ENCODE measurements around the gene OPN4. TPM values are rescaled to one million over a fixed set of nuclear protein-coding genes. Genes with fewer than 3 reads are reported as not detected.
"Not testable (repeated sequence)": the region's sequence is repeated elsewhere in the genome, so short reads cannot be mapped to it uniquely, and the experiment has no call there.

The OPN4 gene
- total and polyA plus RNA-seq, 10 donors, result not detected

- H3K36me3 ChIP-seq, result no peaks in the 10 kb centered on the region
- no peaks in the 10 kb centered on the region for H3K4me1 ChIP-seq
- H3K9me3 ChIP-seq, result peaks cover 0 to 6% (median 0%) of the 10 kb centered on the region in 8 donors
- no peak for DNase-seq
- TF ChIP-seq POLR2A (IDR thresholded peaks at IDR 0.05) (no peak), POLR2AphosphoS5 (IDR thresholded peaks at IDR 0.05) (no peak)
- TF ChIP-seq, protein P1, sequence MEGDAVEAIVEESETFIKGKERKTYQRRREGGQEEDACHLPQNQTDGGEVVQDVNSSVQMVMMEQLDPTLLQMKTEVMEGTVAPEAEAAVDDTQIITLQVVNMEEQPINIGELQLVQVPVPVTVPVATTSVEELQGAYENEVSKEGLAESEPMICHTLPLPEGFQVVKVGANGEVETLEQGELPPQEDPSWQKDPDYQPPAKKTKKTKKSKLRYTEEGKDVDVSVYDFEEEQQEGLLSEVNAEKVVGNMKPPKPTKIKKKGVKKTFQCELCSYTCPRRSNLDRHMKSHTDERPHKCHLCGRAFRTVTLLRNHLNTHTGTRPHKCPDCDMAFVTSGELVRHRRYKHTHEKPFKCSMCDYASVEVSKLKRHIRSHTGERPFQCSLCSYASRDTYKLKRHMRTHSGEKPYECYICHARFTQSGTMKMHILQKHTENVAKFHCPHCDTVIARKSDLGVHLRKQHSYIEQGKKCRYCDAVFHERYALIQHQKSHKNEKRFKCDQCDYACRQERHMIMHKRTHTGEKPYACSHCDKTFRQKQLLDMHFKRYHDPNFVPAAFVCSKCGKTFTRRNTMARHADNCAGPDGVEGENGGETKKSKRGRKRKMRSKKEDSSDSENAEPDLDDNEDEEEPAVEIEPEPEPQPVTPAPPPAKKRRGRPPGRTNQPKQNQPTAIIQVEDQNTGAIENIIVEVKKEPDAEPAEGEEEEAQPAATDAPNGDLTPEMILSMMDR (IDR thresholded peaks at IDR 0.05 in 8 of 11, conservative IDR thresholded peaks at IDR 0.05 in 3 of 11), result no peak
- 81 to 90% (median 85%) methylated on average over 5 of the region's 5 CpGs for WGBS, 5 donors
- no peak overlapping the region for H3K27ac ChIP-seq
- intact Hi-C loops (cut with DNase I; ENCODE audit: low total_unique reads), result no loop called here
- H3K27me3 ChIP-seq (replicated peaks in 1 of 7), result peaks cover 0 to 32% (median 0%) of the 10 kb centered on the region in 7 donors
- no peak overlapping the region for H3K4me3 ChIP-seq
Observed at GRCh38 chr10:86613096-86613495, 41.3 kb upstream of the OPN4 start.

DNA sequence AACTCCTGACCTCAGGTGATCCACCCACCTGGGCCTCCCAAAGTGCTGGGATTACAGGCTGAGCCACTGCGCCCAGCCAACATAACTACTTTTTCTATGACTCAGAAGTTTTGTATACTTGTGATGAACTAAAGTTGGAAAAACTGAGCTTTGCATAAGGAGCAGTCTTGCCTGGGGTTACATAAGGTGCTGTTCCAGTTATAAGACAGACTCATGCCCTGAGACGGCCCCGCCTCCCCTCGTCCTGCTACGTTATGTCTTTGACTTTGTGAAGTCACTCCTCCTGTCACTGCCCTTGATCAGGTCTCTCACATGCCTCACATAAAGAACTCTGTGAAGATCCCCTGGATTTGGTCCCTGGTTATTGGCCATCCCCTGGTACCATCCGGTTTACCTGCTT is 40.4 kb upstream of the OPN4 start:
- intact Hi-C loops (cut with DNase I; ENCODE audit: low total_unique reads), result no loop called here
- H3K4me3 ChIP-seq, result no peak overlapping the region
- H3K4me1 ChIP-seq, result no peaks in the 10 kb centered on the region
- 83 to 93% (median 90%) methylated on average over 6 of the region's 6 CpGs for WGBS, 5 donors
- H3K36me3 ChIP-seq, result no peaks in the 10 kb centered on the region
- TF ChIP-seq POLR2A (IDR thresholded peaks at IDR 0.05), result no peak
- TF ChIP-seq, protein P1 (IDR thresholded peaks at IDR 0.05 in 8 of 11, conservative IDR thresholded peaks at IDR 0.05 in 3 of 11), result no peak
- no peak for TF ChIP-seq POLR2AphosphoS5 (IDR thresholded peaks at IDR 0.05)
- no peak for DNase-seq
- peaks cover 0 to 26% (median 0%) of the 10 kb centered on the region in 7 donors for H3K27me3 ChIP-seq (replicated peaks in 1 of 7)
- no peak overlapping the region for H3K27ac ChIP-seq
- no peaks in the 10 kb centered on the region for H3K9me3 ChIP-seq

- Histone ChIP-seq H3K27ac (no peak overlapping the region), H3K4me3 (no peak overlapping the region), H3K27me3 (replicated peaks in 1 of 7) (peaks cover 0 to 26% (median 0%) of the 10 kb centered on the region in 7 donors), H3K36me3 (no peaks in the 10 kb centered on the region), H3K4me1 (no peaks in the 10 kb centered on the region), H3K9me3 (no peaks in the 10 kb centered on the region)
- no peak for DNase-seq
- intact Hi-C loops (cut with DNase I; ENCODE audit: low total_unique reads), result no loop called here
- TF ChIP-seq, protein P1 (IDR thresholded peaks at IDR 0.05 in 8 of 11, conservative IDR thresholded peaks at IDR 0.05 in 3 of 11), result no peak
- TF ChIP-seq POLR2A (IDR thresholded peaks at IDR 0.05), result no peak
- no peak for TF ChIP-seq POLR2AphosphoS5 (IDR thresholded peaks at IDR 0.05)
- 77 to 92% (median 81%) methylated on average over 4 of the region's 4 CpGs for whole genome bisulfite sequencing, 5 donors
Observed at GRCh38 chr10:86614853-86615252, 39.5 kb upstream of the OPN4 start.

DNA sequence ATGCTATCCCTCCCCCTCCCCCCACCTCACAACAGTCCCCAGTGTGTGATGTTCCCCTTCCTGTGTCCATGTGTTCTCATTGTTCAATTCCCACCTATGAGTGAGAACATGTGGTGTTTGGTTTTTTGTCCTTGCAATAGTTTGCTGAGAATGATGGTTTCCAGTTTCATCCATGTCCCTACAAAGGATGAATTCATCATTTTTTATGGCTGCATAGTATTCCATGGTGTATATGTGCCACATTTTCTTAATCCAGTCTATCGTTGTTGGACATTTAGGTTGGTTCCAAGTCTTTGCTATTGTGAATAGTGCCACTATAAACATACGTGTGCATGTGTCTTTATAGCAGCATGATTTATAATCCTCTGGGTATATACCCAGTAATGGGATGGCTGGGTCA is 37.1 kb upstream of the OPN4 start:
- intact Hi-C loops (cut with DNase I; ENCODE audit: low total_unique reads); H3K4me1 ChIP-seq; H3K9me3 ChIP-seq; DNase-seq; H3K27ac ChIP-seq; H3K4me3 ChIP-seq; H3K36me3 ChIP-seq: not testable (repeated sequence)
- H3K27me3 ChIP-seq (replicated peaks in 1 of 7), result peaks cover 0 to 24% (median 0%) of the 10 kb centered on the region in 7 donors
- WGBS, 5 donors, result 81 to 98% (median 89%) methylated on average over 2 of the region's 2 CpGs

- DNase-seq, result no peak
- H3K27ac ChIP-seq, result no peak overlapping the region
- peaks cover 0 to 9% (median 3%) of the 10 kb centered on the region in 6 donors for H3K4me1 ChIP-seq
- WGBS, 5 donors, result 94 to 99% (median 96%) methylated on average over 2 of the region's 2 CpGs
- no peaks in the 10 kb centered on the region for H3K9me3 ChIP-seq
- H3K27me3 ChIP-seq (replicated peaks in 1 of 7), result peaks cover 2 to 51% (median 17%) of the 10 kb centered on the region in 7 donors
- intact Hi-C loops (cut with DNase I; ENCODE audit: low total_unique reads), result no loop called here
- no peak overlapping the region for H3K4me3 ChIP-seq
- TF ChIP-seq POLR2AphosphoS5 (IDR thresholded peaks at IDR 0.05) (no peak), POLR2A (IDR thresholded peaks at IDR 0.05) (no peak)
- TF ChIP-seq, protein P1 (IDR thresholded peaks at IDR 0.05 in 8 of 11, conservative IDR thresholded peaks at IDR 0.05 in 3 of 11), result no peak
- H3K36me3 ChIP-seq, result no peaks in the 10 kb centered on the region
Observed at GRCh38 chr10:86628311-86628710, 26.0 kb upstream of the OPN4 start.
